Medulla oblongata (tissue), 1 donor: ENCODE measurements around the gene UPK1B.
"Not testable (repeated sequence)": the region's sequence is repeated elsewhere in the genome, so short reads cannot be mapped to it uniquely, and the experiment has no call there.

Experiments used
- DNase-seq: peaks from one replicate; pipeline ENCODE4 v3.0.0-alpha.2; 2015; ENCODE audit errors: extremely low spot score

The UPK1B gene

GRCh38 chr3:119173325-119173724 is at the start of gene UPK1B:
UPK1B (plus strand) TSS chr3:119173598; CDS start chr3:119186742, 13,144 bp downstream.
- no peak for DNase-seq

- no peak for DNase-seq
Measured at GRCh38 chr3:119125342-119125741, 48.1 kb upstream of the UPK1B start.

DNA sequence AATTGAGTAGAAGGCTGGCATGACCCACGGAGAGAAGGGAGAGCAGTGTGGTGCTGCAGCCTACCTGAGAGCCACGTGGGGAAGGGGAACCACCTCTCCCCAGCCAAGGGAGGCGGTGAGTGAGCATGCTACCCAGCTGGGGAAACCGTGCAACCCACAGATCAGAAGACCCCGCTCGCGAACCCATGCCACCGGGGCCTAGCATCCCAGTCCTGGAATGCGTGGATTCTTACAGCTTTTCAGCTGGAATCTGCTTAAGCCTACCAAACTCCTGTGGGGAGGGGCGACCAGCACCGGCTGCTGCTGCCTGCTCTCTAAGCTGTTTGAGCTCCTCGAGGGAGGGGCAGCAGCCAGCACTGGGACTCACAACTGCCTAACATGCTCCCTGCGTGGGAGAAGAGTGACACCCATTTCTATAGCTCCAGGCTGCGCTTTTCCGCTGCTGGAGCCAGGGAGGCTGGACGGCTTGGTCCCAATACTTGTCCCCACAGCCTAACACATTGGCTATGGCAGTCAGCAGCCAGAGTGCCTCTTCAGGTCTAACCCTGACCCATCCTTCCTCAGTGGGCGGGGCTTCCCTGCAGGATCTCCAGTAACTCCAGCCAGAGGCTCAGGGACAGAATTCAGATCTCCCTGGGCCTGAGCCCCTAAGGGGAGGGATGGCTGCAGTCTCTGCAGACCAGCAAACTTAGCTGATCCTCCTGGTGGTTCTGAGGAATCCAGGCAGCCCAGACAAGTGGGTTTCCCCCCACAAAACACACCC is 47.5 kb upstream of the UPK1B start:
- DNase-seq, result no peak

DNA sequence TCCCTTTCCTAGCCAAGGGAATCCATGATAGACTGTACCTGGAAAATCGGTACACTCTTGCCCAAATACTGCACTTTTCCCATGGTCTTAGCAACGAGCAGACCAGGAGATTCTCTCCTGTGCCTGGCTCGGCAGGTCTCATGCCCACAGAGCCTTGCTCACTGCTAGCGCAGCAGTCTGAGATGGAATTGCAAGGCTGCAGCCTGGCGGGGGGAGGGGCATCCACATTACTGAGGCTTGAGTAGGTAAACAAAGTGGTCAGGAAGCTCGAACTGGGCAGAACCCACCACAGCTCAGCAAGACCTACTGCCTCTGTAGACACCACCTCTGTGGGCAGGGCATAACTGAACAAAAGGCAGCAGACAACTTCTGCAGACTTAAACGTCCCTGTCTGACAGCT is 43.1 kb upstream of the UPK1B start:
- not testable (repeated sequence) for DNase-seq

DNA sequence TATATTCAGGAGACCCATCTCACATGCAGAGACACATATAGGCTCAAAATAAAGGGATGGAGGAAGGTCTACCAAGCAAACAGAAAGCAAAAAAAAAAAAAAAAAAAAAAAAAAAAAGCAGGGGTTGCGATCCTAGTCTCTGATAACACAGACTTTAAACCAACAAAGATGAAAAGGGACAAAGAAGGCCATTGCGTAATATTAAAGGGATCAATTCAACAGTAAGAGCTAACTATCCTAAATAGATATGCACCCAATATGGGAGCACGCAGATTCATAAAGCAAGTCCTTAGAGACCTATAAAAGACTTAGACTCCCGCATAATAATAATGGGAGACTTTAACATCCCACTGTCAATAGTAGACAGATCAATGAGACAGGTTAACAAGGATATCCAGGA is 41.1 kb upstream of the UPK1B start:
- not testable (repeated sequence) for DNase-seq

DNA sequence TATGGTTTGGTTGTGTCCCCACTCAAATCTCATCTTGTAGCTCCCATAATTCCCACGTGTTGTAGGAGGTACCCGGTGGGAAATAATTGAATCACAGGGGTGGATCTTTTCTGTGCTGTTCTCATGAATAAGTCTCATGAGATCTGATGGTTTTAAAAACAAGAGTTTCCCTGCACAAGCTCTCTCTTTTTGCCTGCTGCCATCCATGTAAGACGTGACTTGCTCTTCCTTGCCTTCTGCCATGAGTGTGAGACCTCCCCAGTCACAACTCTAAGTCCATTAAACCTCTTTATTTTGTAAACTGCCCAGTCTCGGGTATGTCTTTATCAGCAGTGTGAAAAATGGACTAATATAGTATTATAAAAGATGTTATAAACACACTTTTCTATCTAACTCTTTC is 34.0 kb upstream of the UPK1B start:
- not testable (repeated sequence) for DNase-seq

GRCh38 chr3:119140466-119140865 is 32.9 kb upstream of the UPK1B start:
- DNase-seq, result no peak

DNA sequence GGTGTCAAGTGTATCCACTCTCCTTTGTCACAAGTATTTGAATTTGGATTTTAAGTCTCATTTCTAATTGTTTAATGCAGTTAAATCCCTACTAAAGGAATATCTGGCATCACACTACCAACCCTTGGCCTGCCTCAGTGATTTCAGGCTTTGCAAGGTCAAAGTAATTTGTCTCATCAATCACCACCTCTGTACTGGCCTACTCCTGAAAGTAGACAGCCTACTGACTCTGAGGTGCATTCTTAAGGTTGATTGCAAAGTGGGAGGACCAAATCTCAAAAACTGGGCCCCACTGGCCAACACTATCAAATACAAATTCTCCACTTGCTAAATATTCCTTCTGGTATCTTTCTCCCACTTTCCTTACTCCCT is 28.3 kb upstream of the UPK1B start:
- DNase-seq, result no peak

DNA sequence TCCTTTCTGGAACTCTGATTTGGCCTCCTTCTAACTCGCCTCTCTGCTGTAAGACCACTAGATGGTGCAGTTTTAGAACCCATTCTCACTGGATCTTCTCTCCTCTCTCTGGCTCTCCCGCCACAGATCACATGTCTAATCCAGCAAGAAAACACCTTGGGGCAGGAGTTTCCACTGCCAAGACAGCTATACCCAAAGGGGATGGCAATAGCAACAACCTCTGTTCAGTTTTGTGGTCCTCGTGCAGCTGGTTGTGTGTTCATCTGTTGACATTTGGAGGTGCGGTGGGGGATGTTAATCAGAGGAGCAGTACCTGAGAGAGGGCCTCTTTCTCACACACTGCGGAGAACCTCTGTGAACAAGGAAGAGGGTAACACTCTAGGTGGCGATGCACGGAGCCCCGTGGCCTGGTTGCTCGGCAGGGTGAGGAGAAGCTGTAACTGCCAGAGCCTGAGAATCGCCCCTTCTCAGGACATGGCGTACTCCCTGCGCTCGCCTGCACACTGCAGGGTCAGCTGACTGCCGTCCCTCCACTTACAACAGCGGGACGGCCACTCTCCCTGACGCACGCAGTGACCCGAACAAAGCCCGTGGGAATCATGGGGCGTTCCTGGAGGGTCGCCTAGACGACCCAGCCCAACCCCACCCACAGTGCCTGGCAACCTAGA is 27.8 kb upstream of the UPK1B start, which contains the start of gene TEX55:
TSS of gene TEX55 (plus strand) at position 666 of the 668 bp plus-strand sequence. CDS start 25 bp downstream, outside the sequence.
- peak; percentile 54 for DNase-seq

- DNase-seq, result no peak
Measured at GRCh38 chr3:119146578-119147375, 26.6 kb upstream of the UPK1B start.

DNA sequence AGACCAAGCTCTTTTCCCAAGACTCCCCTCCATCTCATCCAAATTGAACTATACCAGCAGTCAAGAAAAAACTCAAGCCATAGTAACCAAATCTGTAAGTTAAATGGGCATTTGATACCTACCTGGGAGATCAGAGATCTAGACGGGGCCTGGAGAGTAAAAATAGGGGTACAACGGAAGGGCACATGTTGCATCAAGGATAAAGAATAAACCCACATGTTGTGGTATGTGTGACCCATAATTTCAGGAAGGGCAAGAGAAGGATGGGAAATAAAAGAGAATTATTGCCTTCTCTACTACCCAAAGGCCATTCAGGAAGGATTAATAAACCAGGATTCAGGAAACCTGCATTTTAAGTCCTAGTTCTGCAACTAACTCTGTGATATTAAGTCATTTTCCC is 25.9 kb upstream of the UPK1B start:
- DNase-seq, result no peak

DNA sequence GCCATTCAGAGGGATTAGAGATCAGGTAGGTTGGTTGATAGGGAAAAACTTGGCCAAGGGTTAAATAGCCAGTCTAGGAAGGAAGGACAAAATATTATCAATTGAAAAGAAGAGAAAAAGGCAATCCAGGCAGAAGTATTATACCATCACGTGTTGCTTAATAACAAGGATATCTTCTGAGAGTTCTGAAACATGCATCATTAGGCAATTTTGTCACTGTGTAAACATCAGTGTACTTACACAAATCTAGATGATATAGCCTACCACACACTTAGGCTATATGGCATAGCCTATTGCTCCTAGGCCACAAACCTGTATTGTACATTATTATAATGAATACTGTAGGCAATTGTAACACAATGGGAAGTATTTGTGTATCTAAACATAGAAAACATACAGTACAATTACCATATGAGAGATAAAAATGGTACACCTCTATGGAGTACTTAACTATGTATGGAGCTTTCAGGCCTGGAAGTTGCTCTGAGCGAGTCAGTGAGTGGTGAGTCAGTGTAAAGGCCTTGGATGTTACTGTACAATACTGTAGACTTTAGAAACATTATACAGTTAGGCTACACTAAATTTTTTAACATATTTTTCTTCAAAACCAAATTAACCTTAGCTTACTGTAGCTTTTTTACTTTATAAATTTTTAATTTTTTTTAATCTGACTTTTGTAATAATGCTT is 24.8 kb upstream of the UPK1B start:
- no peak for DNase-seq

GRCh38 chr3:119149484-119149883 is 23.9 kb upstream of the UPK1B start:
- no peak for DNase-seq

- no peak for DNase-seq
Measured at GRCh38 chr3:119156868-119157267, 16.5 kb upstream of the UPK1B start.

DNA sequence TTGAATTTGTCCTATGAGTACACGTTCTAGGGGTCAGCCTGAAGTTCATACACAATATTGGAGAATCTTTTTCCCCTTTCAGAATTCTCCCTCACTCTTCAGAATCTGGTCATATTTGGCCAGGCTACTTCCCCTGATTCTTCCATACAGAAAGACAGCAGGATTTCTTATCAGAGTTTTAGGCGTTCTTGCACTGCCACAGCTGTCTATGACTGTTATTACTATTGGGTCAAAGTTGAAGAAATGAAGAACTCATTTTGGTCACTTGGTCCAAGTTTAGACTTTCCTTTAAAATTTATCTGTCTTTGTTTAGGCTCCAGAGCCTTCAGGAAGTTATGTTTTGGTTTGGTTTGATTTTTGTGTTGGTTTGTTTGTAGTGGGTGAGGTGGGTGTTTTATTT is 15.4 kb upstream of the UPK1B start:
- no peak for DNase-seq

- no peak for DNase-seq
Measured at GRCh38 chr3:119160361-119160760, 13.0 kb upstream of the UPK1B start.

GRCh38 chr3:119160815-119161214 is 12.6 kb upstream of the UPK1B start:
- no peak for DNase-seq

DNA sequence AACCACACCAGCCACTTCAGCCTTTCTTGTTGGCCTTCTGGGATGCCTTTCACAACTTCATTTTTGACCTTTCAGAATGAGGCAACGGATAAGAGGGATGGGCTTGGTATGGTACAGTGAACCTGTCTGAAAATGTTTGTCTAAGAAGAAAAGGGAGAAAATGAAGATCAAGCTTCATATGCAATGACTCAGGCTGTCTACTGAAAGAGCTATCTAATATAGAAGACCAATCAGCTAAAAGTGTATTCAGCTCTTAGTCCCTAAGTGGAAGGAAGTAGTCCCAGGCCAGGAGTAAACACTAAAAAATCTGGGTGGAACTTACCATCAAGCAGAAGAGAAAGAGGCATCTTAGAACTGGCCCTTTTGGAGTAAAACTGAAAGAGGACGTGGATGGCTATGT is 12.2 kb upstream of the UPK1B start:
- DNase-seq, result no peak

- not testable (repeated sequence) for DNase-seq
Measured at GRCh38 chr3:119164745-119165144, 8.7 kb upstream of the UPK1B start.

DNA sequence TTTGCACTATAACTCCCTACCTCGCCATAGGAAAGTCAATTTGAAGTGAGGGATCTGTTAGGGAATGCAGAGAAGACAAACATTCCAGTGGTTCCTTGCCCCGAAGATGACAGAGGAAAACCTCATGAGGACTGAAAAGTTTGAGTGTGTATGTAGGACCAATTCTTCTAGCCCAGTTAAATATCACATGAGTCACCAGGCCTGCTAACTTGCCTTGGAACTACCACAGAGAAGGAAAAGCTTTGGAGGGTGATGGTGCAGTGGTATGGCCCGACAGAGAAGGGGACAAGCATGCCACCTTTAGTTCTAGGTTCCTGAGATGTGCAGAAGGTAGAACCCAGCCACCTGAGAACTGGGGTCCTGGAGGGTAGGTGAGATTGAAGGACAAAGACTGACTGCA is 2.6 kb upstream of the UPK1B start:
- DNase-seq, result no peak

GRCh38 chr3:119175872-119176756 is 2.7 kb downstream of the UPK1B start:
- DNase-seq, result no peak
